CD4-positive, alpha-beta T cell (primary cell): ENCODE data around the gene LMNTD2. TPM values are rescaled to one million over a fixed set of nuclear protein-coding genes. Genes with fewer than 3 reads are reported as not detected.

Experiments used
- ATAC-seq: fragments of 200-7000 bp; cut with Tn5 transposase; one replicate; pipeline ENCODE4 v1.10.0; 2022; ENCODE audit warnings: mild to moderate bottlenecking; ENCODE audit not compliant: poor library complexity
- CTCF ChIA-PET: fragments of 350-600 bp; sonication (Branson Sonifier 250); formaldehyde crosslinking; loops from one replicate; lab custom pipeline; 2021; ENCODE audit warnings: antibody characterized with exemption, inconsistent platforms; lab: Charles Lee
- POLR2A ChIA-PET: fragments of 350-600 bp; sonication (Branson Sonifier 250); formaldehyde crosslinking; loops from one replicate; lab custom pipeline; 2021; ENCODE audit warnings: antibody characterized with exemption, inconsistent platforms; lab: Charles Lee
- DNase-seq, 14 experiments: peaks; one replicate each; pipeline ENCODE4 v3.0.0-alpha.2; 2013 to 2020; ENCODE audit warnings: mixed read lengths in 2 of 14
- H3K27ac ChIP-seq, 2 donors: one replicate each; pipeline versions ENCODE4 v1.5.1 to v1.7.0; 2013; ENCODE audit warnings: low read length in 2 of 2, low read depth in 1 of 2, mild to moderate bottlenecking in 1 of 2
- H3K27me3 ChIP-seq, 2 experiments: 1 replicate in 1 of 2; 2 replicates in 1 of 2; pipeline versions ENCODE4 v1.6.1 to v1.7.0; 2013; ENCODE audit warnings: low read length in 2 of 2, control low read depth in 1 of 2, mild to moderate bottlenecking in 1 of 2, moderate library complexity in 1 of 2; ENCODE audit not compliant: insufficient read depth in 2 of 2, control insufficient read depth in 1 of 2
- H3K36me3 ChIP-seq: one replicate; pipeline ENCODE4 v1.6.1; 2013; ENCODE audit warnings: low read length, control low read depth; ENCODE audit not compliant: insufficient read depth
- H3K4me1 ChIP-seq: one replicate; pipeline ENCODE4 v1.6.1; 2013; ENCODE audit warnings: low read length, control low read depth; ENCODE audit not compliant: insufficient read depth
- H3K4me3 ChIP-seq: one replicate; pipeline ENCODE4 v1.5.1; 2013; ENCODE audit warnings: mild to moderate bottlenecking, low read length, moderate library complexity
- H3K9me3 ChIP-seq, 2 experiments: 1 replicate in 1 of 2; 2 replicates in 1 of 2; pipeline versions ENCODE4 v1.6.1 to v1.7.0; 2013; ENCODE audit warnings: low read length in 2 of 2, mild to moderate bottlenecking in 2 of 2, control low read depth in 1 of 2, moderate library complexity in 1 of 2; ENCODE audit not compliant: control insufficient read depth in 1 of 2, insufficient read depth in 1 of 2
- H3K27ac Mint-ChIP-seq: one replicate; pipeline ENCODE4 v1.8.0; 2020; ENCODE audit warnings: mixed read lengths
- H3K27me3 Mint-ChIP-seq: one replicate; pipeline ENCODE4 v1.8.0; 2021; ENCODE audit warnings: mixed read lengths
- H3K36me3 Mint-ChIP-seq: one replicate; pipeline ENCODE4 v1.8.0; 2021; ENCODE audit warnings: low read depth, mixed read lengths
- H3K4me1 Mint-ChIP-seq: one replicate; pipeline ENCODE4 v1.8.0; 2021; ENCODE audit warnings: low read depth, mixed read lengths
- H3K4me3 Mint-ChIP-seq: one replicate; pipeline ENCODE4 v1.8.0; 2020; ENCODE audit warnings: mild to moderate bottlenecking, mixed read lengths
- H3K9me3 Mint-ChIP-seq: one replicate; pipeline ENCODE4 v1.8.0; 2020; ENCODE audit warnings: mixed read lengths
- CTCF ChIP-seq: fragments of 200-600 bp; IDR thresholded peaks from one replicate; pipeline ENCODE4 v1.8.0; 2022; ENCODE audit warnings: antibody characterized with exemption, mild to moderate bottlenecking
- intact Hi-C, 2 experiments: fragments of 100-400 bp; cut with DNase I in 1 of 2; cut with micrococcal nuclease in 1 of 2; formaldehyde crosslinking; loops; one replicate each; pipeline versions ENCODE4 v1.15.1 to v1.9.0; 2023 to 2025; cut with DNase I, micrococcal nuclease
- total RNA-seq, 174 experiments: library from RNA in 2 of 174; stranded (reverse) in 2 of 174; gene quantifications; one replicate each; pipeline ENCODE4 v1.2.3 and lab custom pipeline; 2021 to 2026

The LMNTD2 gene
- total RNA-seq, 2 experiments from 2014 or later = 8.2 to 10.3 TPM

- TF ChIP-seq CTCF = no peak
- CTCF ChIA-PET = interaction anchor here (1.0 kb wide), 1 partner anchor 10 kb away, joined by 3 read pairs; no protein-coding TSS in a partner anchor
- no peak for DNase-seq
- no peaks in the 10 kb centered on the region for H3K9me3 ChIP-seq
- no peaks in the 10 kb centered on the region for H3K27me3 ChIP-seq
- no peak overlapping the region for H3K27ac ChIP-seq
- H3K4me3 ChIP-seq = no peak overlapping the region
- Mint-ChIP-seq H3K36me3 (peaks cover 9% of the 10 kb centered on the region), H3K4me1 (no peaks in the 10 kb centered on the region), H3K27me3 (no peaks in the 10 kb centered on the region), H3K9me3 (no peaks in the 10 kb centered on the region), H3K27ac (no peak overlapping the region), H3K4me3 (no peak overlapping the region)
- ATAC-seq = no peak
- no peaks in the 10 kb centered on the region for H3K4me1 ChIP-seq
- POLR2A ChIA-PET = no interaction called here
- peaks cover 22% of the 10 kb centered on the region for H3K36me3 ChIP-seq
- intact Hi-C loops = no loop called here
These were observed 32.2 kb downstream of the LMNTD2 start for GRCh38 chr11:528166-528814.

DNA sequence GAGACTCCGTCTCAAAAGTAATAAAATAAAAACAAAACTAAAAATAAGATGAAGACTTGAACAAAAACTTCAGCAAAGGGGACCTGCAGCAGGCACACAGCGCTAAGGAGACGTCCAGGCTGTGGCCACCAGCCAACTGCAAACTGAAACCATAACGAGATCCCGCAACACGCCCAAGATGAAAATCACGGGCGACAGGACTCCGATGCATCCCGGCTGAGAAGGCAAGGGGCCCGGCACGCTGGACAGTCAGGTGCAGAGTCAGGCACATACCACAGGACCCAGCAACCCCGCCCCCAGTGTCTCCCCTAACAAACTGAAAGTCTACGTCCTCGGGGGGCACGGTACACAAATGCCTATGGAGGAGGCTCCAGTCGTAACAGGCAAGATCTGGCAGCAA lies 34.3 kb downstream of the LMNTD2 start:
- Histone ChIP-seq H3K36me3 (peaks cover 2% of the 10 kb centered on the region), H3K27ac (no peak overlapping the region), H3K9me3 (no peaks in the 10 kb centered on the region), H3K27me3 (no peaks in the 10 kb centered on the region), H3K4me3 (no peak overlapping the region), H3K4me1 (no peaks in the 10 kb centered on the region)
- Mint-ChIP-seq H3K27ac (no peak overlapping the region), H3K9me3 (no peaks in the 10 kb centered on the region), H3K4me1 (no peaks in the 10 kb centered on the region), H3K36me3 (no peaks in the 10 kb centered on the region), H3K4me3 (no peak overlapping the region), H3K27me3 (no peaks in the 10 kb centered on the region)
- ATAC-seq (no peak), DNase-seq (no peak)
- intact Hi-C loops = no loop called here
- ChIA-PET CTCF (no interaction called here), POLR2A (no interaction called here)
- TF ChIP-seq CTCF = no peak

- H3K4me3 Mint-ChIP-seq = no peak overlapping the region
- no peak overlapping the region for H3K27ac ChIP-seq
- ATAC-seq (no peak), DNase-seq (no peak)
- no peak overlapping the region for H3K4me3 ChIP-seq
- no peaks in the 10 kb centered on the region for H3K36me3 Mint-ChIP-seq
- no peak overlapping the region for H3K27ac Mint-ChIP-seq
- intact Hi-C loops = no loop called here
- no peak for TF ChIP-seq CTCF
- H3K27me3 Mint-ChIP-seq = no peaks in the 10 kb centered on the region
- ChIA-PET POLR2A (interaction anchor here (0.9 kb wide), 1 partner anchor 15 kb away, joined by 4 read pairs; no protein-coding TSS in a partner anchor), CTCF (no interaction called here)
- peaks cover 6 to 14% of the 10 kb centered on the region in 2 experiments for H3K9me3 ChIP-seq
- H3K27me3 ChIP-seq = no peaks in the 10 kb centered on the region
- no peaks in the 10 kb centered on the region for H3K36me3 ChIP-seq
- H3K4me1 ChIP-seq = peaks cover 8% of the 10 kb centered on the region
- peaks cover 2% of the 10 kb centered on the region for H3K9me3 Mint-ChIP-seq
- peaks cover 4% of the 10 kb centered on the region for H3K4me1 Mint-ChIP-seq
These were observed 39.3 kb downstream of the LMNTD2 start for GRCh38 chr11:521177-521688.
